Tibial nerve (tissue), 4 donors: ENCODE data around the gene MINDY2.

ENCODE experiments used
- EP300 ChIP-seq, 2 donors: sonication (generic); formaldehyde crosslinking; IDR thresholded peaks; one replicate each; pipeline ENCODE4 v1.6.1; 2017; ENCODE audit warnings: antibody characterized with exemption in 2 of 2, mild to moderate bottlenecking in 1 of 2
- POLR2A ChIP-seq, 2 donors: fragments of 450-650 bp; IDR thresholded peaks; one replicate each; pipeline ENCODE4 v1.6.1; 2017; ENCODE audit warnings: antibody characterized with exemption in 2 of 2, mild to moderate bottlenecking in 2 of 2, moderate library complexity in 2 of 2
- TF ChIP-seq, protein P1 (sequence below), 5 experiments: fragments of 200-600 bp in 3 of 5; fragments of 450-650 bp in 2 of 5; sonication (generic) in 3 of 5; IDR thresholded peaks; one replicate each; pipeline ENCODE4 v1.5.1; 2016 to 2019; ENCODE audit warnings: antibody characterized with exemption in 5 of 5, mild to moderate bottlenecking in 3 of 5, moderate library complexity in 2 of 5

DNA sequence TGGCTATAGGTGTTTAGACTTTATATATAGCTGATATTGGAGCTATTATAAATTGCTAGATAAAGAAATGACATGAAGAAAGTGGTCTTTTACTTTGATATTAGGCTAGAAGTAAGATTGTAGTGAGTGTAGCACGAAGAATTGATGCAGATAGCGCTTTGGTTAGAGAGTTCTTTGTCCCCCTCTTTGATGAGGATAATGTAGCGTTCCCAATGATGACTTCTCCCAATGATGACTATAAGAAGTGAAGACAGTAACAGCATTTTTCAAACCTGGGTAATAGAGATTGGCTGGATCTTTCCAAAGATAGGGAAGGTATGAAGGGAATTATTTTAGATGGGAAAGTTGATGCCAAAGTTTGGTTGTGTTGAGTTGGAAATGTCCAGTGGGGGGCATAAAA is 4.3 kb downstream of the MINDY2 start:
- TF ChIP-seq, protein P1, sequence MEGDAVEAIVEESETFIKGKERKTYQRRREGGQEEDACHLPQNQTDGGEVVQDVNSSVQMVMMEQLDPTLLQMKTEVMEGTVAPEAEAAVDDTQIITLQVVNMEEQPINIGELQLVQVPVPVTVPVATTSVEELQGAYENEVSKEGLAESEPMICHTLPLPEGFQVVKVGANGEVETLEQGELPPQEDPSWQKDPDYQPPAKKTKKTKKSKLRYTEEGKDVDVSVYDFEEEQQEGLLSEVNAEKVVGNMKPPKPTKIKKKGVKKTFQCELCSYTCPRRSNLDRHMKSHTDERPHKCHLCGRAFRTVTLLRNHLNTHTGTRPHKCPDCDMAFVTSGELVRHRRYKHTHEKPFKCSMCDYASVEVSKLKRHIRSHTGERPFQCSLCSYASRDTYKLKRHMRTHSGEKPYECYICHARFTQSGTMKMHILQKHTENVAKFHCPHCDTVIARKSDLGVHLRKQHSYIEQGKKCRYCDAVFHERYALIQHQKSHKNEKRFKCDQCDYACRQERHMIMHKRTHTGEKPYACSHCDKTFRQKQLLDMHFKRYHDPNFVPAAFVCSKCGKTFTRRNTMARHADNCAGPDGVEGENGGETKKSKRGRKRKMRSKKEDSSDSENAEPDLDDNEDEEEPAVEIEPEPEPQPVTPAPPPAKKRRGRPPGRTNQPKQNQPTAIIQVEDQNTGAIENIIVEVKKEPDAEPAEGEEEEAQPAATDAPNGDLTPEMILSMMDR (IDR thresholded peaks at IDR 0.05): no peak
- TF ChIP-seq POLR2A (IDR thresholded peaks at IDR 0.05) (no peak), EP300 (IDR thresholded peaks at IDR 0.05) (no peak)
